Peyer's patch (tissue), 4 donors: ENCODE data around the gene FER.

Experiments
- POLR2A ChIP-seq, 2 donors: fragments of 450-650 bp; IDR thresholded peaks; one replicate each; pipeline ENCODE4 v1.5.1; 2017; ENCODE audit warnings: antibody characterized with exemption in 2 of 2, mild to moderate bottlenecking in 2 of 2, moderate library complexity in 2 of 2
- TF ChIP-seq, protein P1 (sequence below), 6 experiments: fragments of 450-650 bp in 4 of 6; fragments of 200-600 bp in 2 of 6; sonication (generic) in 1 of 6; IDR thresholded peaks; one replicate each; pipeline ENCODE4 v1.5.1; 2017 to 2019; ENCODE audit warnings: antibody characterized with exemption in 6 of 6, mild to moderate bottlenecking in 3 of 6, moderate library complexity in 1 of 6

DNA sequence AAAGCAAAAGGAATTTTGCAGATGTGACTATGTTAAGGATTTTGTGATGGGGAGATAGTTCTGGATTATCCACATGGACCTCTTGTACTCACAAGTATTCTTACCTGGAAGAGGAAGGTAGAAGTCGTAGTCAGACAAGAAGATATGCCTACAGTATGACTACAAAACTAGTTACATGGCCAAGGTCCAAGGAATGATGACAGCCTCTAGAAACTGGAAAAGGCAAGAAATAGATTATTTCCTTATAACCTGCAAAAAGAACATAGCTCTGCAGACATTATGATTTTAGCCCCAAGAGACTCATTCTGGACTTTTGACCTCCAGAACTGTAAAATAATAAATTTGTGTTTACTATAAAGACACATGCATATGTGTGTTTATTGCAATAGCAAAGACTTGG lies 226.9 kb downstream of the FER start:
- TF ChIP-seq, protein P1, sequence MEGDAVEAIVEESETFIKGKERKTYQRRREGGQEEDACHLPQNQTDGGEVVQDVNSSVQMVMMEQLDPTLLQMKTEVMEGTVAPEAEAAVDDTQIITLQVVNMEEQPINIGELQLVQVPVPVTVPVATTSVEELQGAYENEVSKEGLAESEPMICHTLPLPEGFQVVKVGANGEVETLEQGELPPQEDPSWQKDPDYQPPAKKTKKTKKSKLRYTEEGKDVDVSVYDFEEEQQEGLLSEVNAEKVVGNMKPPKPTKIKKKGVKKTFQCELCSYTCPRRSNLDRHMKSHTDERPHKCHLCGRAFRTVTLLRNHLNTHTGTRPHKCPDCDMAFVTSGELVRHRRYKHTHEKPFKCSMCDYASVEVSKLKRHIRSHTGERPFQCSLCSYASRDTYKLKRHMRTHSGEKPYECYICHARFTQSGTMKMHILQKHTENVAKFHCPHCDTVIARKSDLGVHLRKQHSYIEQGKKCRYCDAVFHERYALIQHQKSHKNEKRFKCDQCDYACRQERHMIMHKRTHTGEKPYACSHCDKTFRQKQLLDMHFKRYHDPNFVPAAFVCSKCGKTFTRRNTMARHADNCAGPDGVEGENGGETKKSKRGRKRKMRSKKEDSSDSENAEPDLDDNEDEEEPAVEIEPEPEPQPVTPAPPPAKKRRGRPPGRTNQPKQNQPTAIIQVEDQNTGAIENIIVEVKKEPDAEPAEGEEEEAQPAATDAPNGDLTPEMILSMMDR (IDR thresholded peaks at IDR 0.05): no peak
- TF ChIP-seq POLR2A (IDR thresholded peaks at IDR 0.05): no peak
